ENCODE measurements around the gene KIF12. TPM values are rescaled to one million over a fixed set of nuclear protein-coding genes. Genes with fewer than 3 reads are reported as not detected.

The KIF12 gene
- polyA plus RNA-seq, 2 donors: 0.20 to 0.39 TPM

DNA sequence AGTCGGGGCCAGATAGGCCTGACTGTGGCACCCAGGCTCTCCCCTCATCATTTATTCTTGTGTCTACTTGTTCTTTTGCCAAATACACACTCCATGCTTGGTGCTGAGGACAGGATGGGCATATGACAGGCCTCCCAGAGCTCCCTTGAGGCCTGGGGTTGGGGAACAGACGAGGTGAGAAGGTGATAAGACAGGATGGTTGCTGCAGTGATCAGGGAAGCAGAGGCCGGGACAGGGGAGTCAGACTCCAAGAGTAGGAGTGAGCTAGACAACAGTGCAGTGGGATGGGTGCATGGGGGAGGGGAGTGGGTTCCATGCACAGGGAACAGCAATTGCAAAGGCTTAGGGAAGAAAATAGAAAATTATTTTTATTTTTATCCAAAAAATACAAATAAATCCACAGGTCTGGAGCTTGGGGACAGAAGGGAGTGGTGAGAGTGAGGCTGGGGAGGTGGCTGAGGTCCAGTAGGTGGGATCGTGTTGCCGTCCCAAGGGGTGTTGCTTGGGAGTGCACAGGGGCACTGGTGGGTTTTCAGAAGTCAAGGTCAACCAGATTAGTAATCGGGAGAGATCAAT, 17.6 kb downstream of the KIF12 start:
- no peak overlapping the region for H3K4me3 ChIP-seq (ENCODE audit: low read depth in 1 of 2, low read length in 2 of 2)
- H3K4me1 ChIP-seq (ENCODE audit: control insufficient read depth in 2 of 2, insufficient read depth in 2 of 2, low read length in 1 of 2): peaks cover 0 to 6% of the 10 kb centered on the region in 2 donors
- H3K36me3 ChIP-seq (ENCODE audit: control insufficient read depth in 2 of 2, insufficient read depth in 2 of 2, low read length in 1 of 2): no peaks in the 10 kb centered on the region
- H3K27me3 ChIP-seq (ENCODE audit: control insufficient read depth in 1 of 2, insufficient read depth in 2 of 2, low read length in 2 of 2): no peaks in the 10 kb centered on the region
- WGBS, 2 donors: 56 to 87% methylated on average over 6 of the region's 6 CpGs
- H3K9me3 ChIP-seq (ENCODE audit: control insufficient read depth in 2 of 2, insufficient read depth in 1 of 2, low read depth in 1 of 2, low read length in 1 of 2): no peaks in the 10 kb centered on the region
- H3K27ac ChIP-seq (ENCODE audit: low read depth in 2 of 2, low read length in 1 of 2): no peak overlapping the region

GRCh38 chr9:114080773-114081440, 18.2 kb downstream of the KIF12 start:
- no peak overlapping the region for H3K27ac ChIP-seq (ENCODE audit: low read depth in 2 of 2, low read length in 1 of 2)
- no peaks in the 10 kb centered on the region for H3K36me3 ChIP-seq (ENCODE audit: control insufficient read depth in 2 of 2, insufficient read depth in 2 of 2, low read length in 1 of 2)
- peaks cover 0 to 6% of the 10 kb centered on the region in 2 donors for H3K4me1 ChIP-seq (ENCODE audit: control insufficient read depth in 2 of 2, insufficient read depth in 2 of 2, low read length in 1 of 2)

GRCh38 chr9:114080195-114080772, 18.8 kb downstream of the KIF12 start:
- WGBS, 2 donors: 81 to 85% methylated on average over 5 of the region's 5 CpGs
- peaks cover 0 to 6% of the 10 kb centered on the region in 2 donors for H3K4me1 ChIP-seq (ENCODE audit: control insufficient read depth in 2 of 2, insufficient read depth in 2 of 2, low read length in 1 of 2)
- H3K27ac ChIP-seq (ENCODE audit: low read depth in 2 of 2, low read length in 1 of 2): no peak overlapping the region
- H3K4me3 ChIP-seq (ENCODE audit: low read depth in 1 of 2, low read length in 2 of 2): no peak overlapping the region
- no peaks in the 10 kb centered on the region for H3K36me3 ChIP-seq (ENCODE audit: control insufficient read depth in 2 of 2, insufficient read depth in 2 of 2, low read length in 1 of 2)
- no peaks in the 10 kb centered on the region for H3K9me3 ChIP-seq (ENCODE audit: control insufficient read depth in 2 of 2, insufficient read depth in 1 of 2, low read depth in 1 of 2, low read length in 1 of 2)
- H3K27me3 ChIP-seq (ENCODE audit: control insufficient read depth in 1 of 2, insufficient read depth in 2 of 2, low read length in 2 of 2): no peaks in the 10 kb centered on the region

More at GRCh38 chr9:114080773-114081440, 18.2 kb downstream of the KIF12 start:
- Histone ChIP-seq H3K27me3 (ENCODE audit: control insufficient read depth in 1 of 2, insufficient read depth in 2 of 2, low read length in 2 of 2) (no peaks in the 10 kb centered on the region), H3K9me3 (ENCODE audit: control insufficient read depth in 2 of 2, insufficient read depth in 1 of 2, low read depth in 1 of 2, low read length in 1 of 2) (no peaks in the 10 kb centered on the region), H3K4me3 (ENCODE audit: low read depth in 1 of 2, low read length in 2 of 2) (no peak overlapping the region)
- WGBS, 2 donors: 59 to 91% methylated on average over 7 of the region's 7 CpGs

- H3K4me1 ChIP-seq (ENCODE audit: control insufficient read depth in 2 of 2, insufficient read depth in 2 of 2, low read length in 1 of 2): peaks cover 0 to 6% of the 10 kb centered on the region in 2 donors
- H3K36me3 ChIP-seq (ENCODE audit: control insufficient read depth in 2 of 2, insufficient read depth in 2 of 2, low read length in 1 of 2): no peaks in the 10 kb centered on the region
- H3K27ac ChIP-seq (ENCODE audit: low read depth in 2 of 2, low read length in 1 of 2): no peak overlapping the region
- H3K4me3 ChIP-seq (ENCODE audit: low read depth in 1 of 2, low read length in 2 of 2): no peak overlapping the region
- no peaks in the 10 kb centered on the region for H3K9me3 ChIP-seq (ENCODE audit: control insufficient read depth in 2 of 2, insufficient read depth in 1 of 2, low read depth in 1 of 2, low read length in 1 of 2)
- WGBS, 2 donors: 66 to 78% methylated on average over 7 of the region's 7 CpGs
- no peaks in the 10 kb centered on the region for H3K27me3 ChIP-seq (ENCODE audit: control insufficient read depth in 1 of 2, insufficient read depth in 2 of 2, low read length in 2 of 2)
Observed at GRCh38 chr9:114078781-114079156, 20.3 kb downstream of the KIF12 start.

- Histone ChIP-seq H3K4me1 (ENCODE audit: control insufficient read depth in 2 of 2, insufficient read depth in 2 of 2, low read length in 1 of 2) (peaks cover 0 to 6% of the 10 kb centered on the region in 2 donors), H3K27ac (ENCODE audit: low read depth in 2 of 2, low read length in 1 of 2) (no peak within 1 kb of the TSS), H3K36me3 (ENCODE audit: control insufficient read depth in 2 of 2, insufficient read depth in 2 of 2, low read length in 1 of 2) (no peaks in the 10 kb centered on the region), H3K9me3 (ENCODE audit: control insufficient read depth in 2 of 2, insufficient read depth in 1 of 2, low read depth in 1 of 2, low read length in 1 of 2) (no peaks in the 10 kb centered on the region), H3K4me3 (ENCODE audit: low read depth in 1 of 2, low read length in 2 of 2) (no peak within 1 kb of the TSS), H3K27me3 (ENCODE audit: control insufficient read depth in 1 of 2, insufficient read depth in 2 of 2, low read length in 2 of 2) (no peaks in the 10 kb centered on the region)
- 37 to 53% methylated on average over 16 of the region's 16 CpGs for WGBS, 2 donors
Observed at GRCh38 chr9:114078021-114078780, 20.9 kb downstream of the KIF12 start, which contains the start of gene AMBP. Gene AMBP, minus strand, starts transcription at chr9:114078300. Its CDS starts 91 bp downstream, at chr9:114078209.

GRCh38 chr9:114077162-114077837, 21.8 kb downstream of the KIF12 start:
- Histone ChIP-seq H3K27me3 (ENCODE audit: control insufficient read depth in 1 of 2, insufficient read depth in 2 of 2, low read length in 2 of 2) (no peaks in the 10 kb centered on the region), H3K9me3 (ENCODE audit: control insufficient read depth in 2 of 2, insufficient read depth in 1 of 2, low read depth in 1 of 2, low read length in 1 of 2) (no peaks in the 10 kb centered on the region), H3K4me1 (ENCODE audit: control insufficient read depth in 2 of 2, insufficient read depth in 2 of 2, low read length in 1 of 2) (peaks cover 0 to 11% of the 10 kb centered on the region in 2 donors), H3K4me3 (ENCODE audit: low read depth in 1 of 2, low read length in 2 of 2) (no peak overlapping the region), H3K27ac (ENCODE audit: low read depth in 2 of 2, low read length in 1 of 2) (no peak overlapping the region), H3K36me3 (ENCODE audit: control insufficient read depth in 2 of 2, insufficient read depth in 2 of 2, low read length in 1 of 2) (no peaks in the 10 kb centered on the region)
- WGBS, 2 donors: 66 to 72% methylated on average over 7 of the region's 7 CpGs

DNA sequence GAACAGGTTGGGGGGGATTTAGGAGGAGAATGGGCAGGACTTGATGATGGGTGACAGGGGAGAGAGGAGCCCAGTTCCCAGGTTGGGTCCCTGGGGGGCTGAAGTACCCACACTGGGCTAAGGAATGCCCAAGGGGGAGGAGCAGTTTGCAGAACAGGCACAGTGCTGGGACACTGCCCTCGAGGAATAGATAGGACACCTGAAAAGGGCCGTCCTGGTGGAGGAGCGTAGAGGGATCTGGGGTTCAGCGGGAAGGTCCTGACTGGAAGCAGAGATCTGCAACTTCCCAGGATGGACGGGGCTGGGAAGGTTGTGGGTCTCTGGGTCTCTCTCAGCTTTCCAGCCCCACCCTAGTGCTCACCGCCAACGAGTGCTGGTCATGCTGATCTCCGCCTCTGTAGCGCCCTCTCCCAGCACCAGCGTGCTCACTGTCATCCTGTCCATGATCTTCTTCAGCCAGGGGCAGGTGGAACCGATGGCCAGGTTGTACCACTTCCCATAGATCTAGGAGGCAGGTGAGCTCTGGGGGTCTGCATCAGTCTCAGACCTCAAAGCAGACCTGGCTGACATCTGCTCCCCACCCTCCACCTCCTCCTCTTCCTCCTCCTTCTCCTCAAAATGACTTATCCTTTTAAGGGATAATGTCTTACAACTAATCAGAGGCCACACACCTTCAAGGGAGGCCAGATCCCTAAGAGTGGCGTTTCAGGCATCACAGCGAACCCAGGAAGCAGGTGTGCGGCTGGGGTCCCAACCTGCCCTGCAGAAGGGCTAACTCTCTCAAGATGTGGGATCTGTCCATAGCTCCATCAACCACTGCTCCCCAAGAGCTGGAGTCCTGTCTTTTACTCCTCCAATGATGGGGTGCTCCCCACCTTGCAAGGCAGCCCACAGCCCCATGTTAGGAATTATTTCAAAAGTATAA, 22.6 kb downstream of the KIF12 start:
- no peak overlapping the region for H3K4me3 ChIP-seq (ENCODE audit: low read depth in 1 of 2, low read length in 2 of 2)
- H3K27me3 ChIP-seq (ENCODE audit: control insufficient read depth in 1 of 2, insufficient read depth in 2 of 2, low read length in 2 of 2): no peaks in the 10 kb centered on the region
- H3K4me1 ChIP-seq (ENCODE audit: control insufficient read depth in 2 of 2, insufficient read depth in 2 of 2, low read length in 1 of 2): peaks cover 3 to 14% of the 10 kb centered on the region in 2 donors
- H3K9me3 ChIP-seq (ENCODE audit: control insufficient read depth in 2 of 2, insufficient read depth in 1 of 2, low read depth in 1 of 2, low read length in 1 of 2): no peaks in the 10 kb centered on the region
- no peak overlapping the region for H3K27ac ChIP-seq (ENCODE audit: low read depth in 2 of 2, low read length in 1 of 2)
- 80 to 83% methylated on average over 14 of the region's 14 CpGs for WGBS, 2 donors
- no peaks in the 10 kb centered on the region for H3K36me3 ChIP-seq (ENCODE audit: control insufficient read depth in 2 of 2, insufficient read depth in 2 of 2, low read length in 1 of 2)

GRCh38 chr9:114075602-114076001, 23.5 kb downstream of the KIF12 start:
- Histone ChIP-seq H3K4me3 (ENCODE audit: low read depth in 1 of 2, low read length in 2 of 2) (no peak overlapping the region), H3K27ac (ENCODE audit: low read depth in 2 of 2, low read length in 1 of 2) (no peak overlapping the region), H3K4me1 (ENCODE audit: control insufficient read depth in 2 of 2, insufficient read depth in 2 of 2, low read length in 1 of 2) (peaks cover 3 to 22% of the 10 kb centered on the region in 2 donors), H3K27me3 (ENCODE audit: control insufficient read depth in 1 of 2, insufficient read depth in 2 of 2, low read length in 2 of 2) (no peaks in the 10 kb centered on the region), H3K36me3 (ENCODE audit: control insufficient read depth in 2 of 2, insufficient read depth in 2 of 2, low read length in 1 of 2) (no peaks in the 10 kb centered on the region), H3K9me3 (ENCODE audit: control insufficient read depth in 2 of 2, insufficient read depth in 1 of 2, low read depth in 1 of 2, low read length in 1 of 2) (no peaks in the 10 kb centered on the region)
- 66 to 69% methylated on average over 4 of the region's 4 CpGs for WGBS, 2 donors
